Liver (tissue), 3 donors: ENCODE measurements around the gene MBNL3.

ENCODE experiments used
- ATF3 ChIP-seq: IDR thresholded peaks from 2 replicates; pipeline ENCODE4 v1.6.1; 2016; ENCODE audit warnings: antibody characterized with exemption
- CTCF ChIP-seq: fragments of 150-350 bp; IDR thresholded peaks from 2 replicates; pipeline ENCODE4 v1.5.1; 2017; ENCODE audit warnings: improper control_type of control experiment, low read depth, low read length; ENCODE audit not compliant: missing input control
- EGR1 ChIP-seq, 2 donors: IDR thresholded peaks; 2 replicates each; pipeline ENCODE4 v1.6.1; 2016 to 2018; ENCODE audit warnings: antibody characterized with exemption in 2 of 2, low read depth in 2 of 2
- JUND ChIP-seq, 2 donors: IDR thresholded peaks; 2 replicates each; pipeline ENCODE4 v1.6.1; 2016; ENCODE audit warnings: antibody characterized with exemption in 2 of 2
- MAX ChIP-seq: IDR thresholded peaks from 2 replicates; pipeline ENCODE4 v1.6.1; 2016; ENCODE audit warnings: antibody characterized with exemption
- RAD21 ChIP-seq, 2 donors: IDR thresholded peaks; 2 replicates each; pipeline ENCODE4 v1.6.1; 2016; ENCODE audit warnings: antibody characterized with exemption in 2 of 2, mild to moderate bottlenecking in 2 of 2
- REST ChIP-seq: IDR thresholded peaks from 2 replicates; pipeline ENCODE4 v1.6.1; 2016; ENCODE audit warnings: antibody characterized with exemption, mild to moderate bottlenecking
- SP1 ChIP-seq: IDR thresholded peaks from 2 replicates; pipeline ENCODE4 v1.6.1; 2018; ENCODE audit warnings: antibody characterized with exemption, mild to moderate bottlenecking
- donor health status: healthy.
- donor health status: healthy.

GRCh38 chrX:132520213-132520612 lies 31.4 kb upstream of the MBNL3 start:
- TF ChIP-seq REST (no peak), CTCF (no peak), EGR1 (IDR thresholded peaks at IDR 0.05; ENCODE audit: low read depth in 2 of 2) (no peak), JUND (IDR thresholded peaks at IDR 0.05) (no peak), SP1 (no peak), RAD21 (IDR thresholded peaks at IDR 0.05) (no peak), ATF3 (no peak), MAX (no peak)
